GM19455 (cell line): Measurements from ENCODE around the gene PTPRQ.
"Not testable (repeated sequence)": the region's sequence is repeated elsewhere in the genome, so short reads cannot be mapped to it uniquely, and the experiment has no call there.

Experiments
- ATAC-seq: cut with Tn5 transposase; IDR thresholded peaks from one replicate; pipeline ENCODE4 v1.9.1; 2021; ENCODE audit not compliant: unreplicated experiment

PTPRQ gene

DNA sequence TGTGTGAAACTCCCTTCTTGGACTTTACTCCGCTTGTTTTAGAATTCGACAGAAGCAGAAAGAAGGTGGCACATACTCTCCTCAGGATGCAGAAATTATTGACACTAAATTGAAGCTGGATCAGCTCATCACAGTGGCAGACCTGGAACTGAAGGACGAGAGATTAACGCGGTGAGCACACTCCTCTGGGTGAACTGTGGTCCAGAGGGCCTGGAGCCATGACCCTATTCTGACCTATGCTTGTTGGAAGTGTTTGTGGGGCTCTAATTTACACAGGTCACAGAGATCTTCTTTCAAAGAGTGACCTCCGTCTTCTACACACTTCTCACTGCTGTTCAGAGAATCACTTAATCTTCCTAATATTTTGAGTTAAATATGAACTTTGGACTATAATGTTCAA is 190.9 kb downstream of the PTPRQ start:
- ATAC-seq: no peak

DNA sequence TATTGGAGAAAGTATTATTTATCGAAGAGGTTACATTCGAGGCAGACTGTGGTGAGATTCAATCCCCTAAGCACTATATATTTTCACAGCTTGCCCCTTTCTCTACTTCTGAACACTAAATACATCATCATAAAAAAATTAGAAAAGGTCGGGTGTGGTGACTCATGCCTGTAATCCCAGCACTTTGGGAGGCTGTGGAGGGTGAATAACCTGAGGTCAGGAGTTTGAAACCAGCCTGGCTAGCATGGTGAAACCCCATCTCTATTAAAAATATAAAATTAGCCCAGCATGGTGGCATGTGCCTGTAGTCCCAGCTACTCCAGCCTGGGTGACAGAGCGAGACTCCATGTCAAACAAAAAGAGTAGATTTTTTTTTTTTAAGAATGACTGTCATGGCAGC is 192.8 kb downstream of the PTPRQ start:
- ATAC-seq: no peak

DNA sequence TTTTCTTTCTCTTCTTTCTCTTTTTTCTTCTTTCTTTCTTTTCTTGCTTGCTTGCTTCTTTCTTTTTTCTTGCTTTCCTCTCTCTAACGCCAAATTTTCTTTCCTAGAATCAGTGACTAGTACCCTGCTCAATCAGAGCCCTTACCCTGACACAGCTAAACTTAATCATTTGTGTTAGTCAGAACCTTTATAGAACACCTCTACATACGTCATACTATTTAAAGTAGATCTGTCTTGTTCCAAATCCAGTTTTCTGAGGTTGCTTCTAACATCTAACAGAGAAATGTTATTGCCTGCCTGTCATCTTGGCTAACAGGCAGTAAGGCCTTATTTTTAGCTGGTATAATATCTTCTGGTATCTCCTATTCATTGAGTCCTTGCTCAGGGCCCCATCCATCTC is 197.9 kb downstream of the PTPRQ start:
- no peak for ATAC-seq

DNA sequence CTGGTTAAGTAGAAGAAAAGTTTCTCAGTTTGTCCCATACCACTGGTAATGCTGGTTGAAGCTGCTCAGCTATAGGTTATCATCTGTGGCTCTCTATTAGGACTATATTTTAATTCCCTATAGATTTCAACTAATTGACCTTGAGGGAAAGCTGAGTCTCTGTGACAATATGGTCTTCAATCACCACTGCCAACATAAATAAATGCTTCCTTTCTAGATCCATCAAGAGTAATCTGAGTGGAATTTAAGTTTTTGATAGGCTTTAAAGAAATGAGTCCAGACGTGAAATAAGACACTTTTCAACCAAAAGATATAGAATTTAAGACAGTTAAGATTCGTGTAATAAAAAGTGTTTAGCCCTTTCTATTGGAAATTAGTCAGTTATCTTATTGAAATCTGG is 199.9 kb downstream of the PTPRQ start:
- ATAC-seq: no peak

DNA sequence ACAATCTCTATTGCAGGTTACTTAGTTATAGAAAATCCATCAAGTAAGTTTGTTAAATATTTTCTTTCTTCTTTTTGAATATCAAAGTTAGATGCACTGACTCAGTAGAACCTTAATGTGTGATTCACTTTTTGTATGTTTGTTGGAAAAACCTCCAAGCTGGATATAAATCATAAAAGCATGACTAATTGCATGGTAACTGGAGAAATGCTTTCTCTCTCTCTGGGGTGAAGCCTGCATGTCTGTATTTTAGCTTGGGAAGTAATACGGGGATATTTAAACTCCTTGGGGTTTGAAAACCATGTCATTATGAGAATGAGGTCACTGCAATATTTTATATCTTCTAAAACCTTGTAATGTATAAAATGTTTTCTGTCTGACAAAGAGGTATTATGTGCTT is 204.8 kb downstream of the PTPRQ start:
- no peak for ATAC-seq

DNA sequence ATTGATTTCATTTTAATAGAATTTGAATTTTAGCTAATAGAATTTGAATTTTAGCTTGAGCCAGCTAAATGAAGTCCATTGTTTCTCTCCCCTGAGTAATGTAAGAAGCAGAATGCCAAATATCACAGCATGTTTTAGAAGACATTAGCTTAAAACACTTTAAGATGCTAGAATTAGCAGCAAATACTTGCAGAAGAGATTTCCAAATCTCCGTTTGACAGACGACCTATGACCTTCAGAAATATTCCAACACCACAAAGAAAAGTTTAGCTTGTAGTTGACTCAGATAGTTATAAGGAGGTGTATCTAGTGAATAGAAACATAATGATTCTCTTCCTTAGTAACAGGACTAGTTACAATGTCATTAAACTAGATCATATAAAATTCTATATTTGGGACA is 211.7 kb downstream of the PTPRQ start:
- no peak for ATAC-seq

DNA sequence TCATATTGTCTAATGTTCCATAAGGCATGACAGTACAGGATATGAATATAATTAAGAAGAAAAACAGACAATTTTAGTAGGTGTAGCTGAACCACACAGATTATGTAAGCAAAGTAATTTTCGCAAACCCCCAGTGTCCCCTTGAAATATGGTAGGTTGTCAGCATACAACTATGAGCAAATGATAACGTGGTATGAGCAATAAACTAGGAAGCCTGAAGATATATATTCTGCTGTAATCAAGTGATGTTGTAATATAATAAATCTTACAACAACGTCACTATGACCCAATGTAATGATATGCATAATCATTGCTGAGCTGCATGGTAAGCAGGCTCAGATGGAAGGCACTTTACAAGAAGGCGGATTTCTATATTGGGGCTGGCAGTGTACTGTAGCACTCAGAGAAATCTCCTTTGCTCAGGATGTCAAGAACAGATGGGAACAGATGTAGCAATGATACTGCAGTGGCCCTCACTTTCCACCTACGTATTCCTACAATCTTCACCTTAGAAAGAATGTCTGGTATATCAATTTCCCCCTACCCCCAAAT is 215.6 kb downstream of the PTPRQ start:
- no peak for ATAC-seq

DNA sequence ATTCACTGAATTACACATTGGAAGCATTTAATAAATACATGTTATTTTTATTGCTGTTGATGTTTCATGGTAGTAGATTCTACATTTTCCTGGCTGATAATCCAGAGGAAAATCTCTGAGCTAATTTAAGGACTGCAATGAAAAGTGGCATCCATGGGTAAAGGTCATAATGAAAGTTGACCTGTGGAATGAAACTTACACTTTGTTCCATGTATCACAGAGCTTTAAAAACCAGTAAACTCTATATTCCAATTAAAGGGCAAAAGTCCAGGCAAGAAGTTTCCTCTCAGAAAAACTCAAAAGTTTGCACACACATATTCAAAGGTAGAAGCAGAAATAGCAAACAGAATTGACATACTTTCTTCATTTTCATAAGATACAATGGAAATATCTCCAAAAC is 218.6 kb downstream of the PTPRQ start:
- no peak for ATAC-seq

DNA sequence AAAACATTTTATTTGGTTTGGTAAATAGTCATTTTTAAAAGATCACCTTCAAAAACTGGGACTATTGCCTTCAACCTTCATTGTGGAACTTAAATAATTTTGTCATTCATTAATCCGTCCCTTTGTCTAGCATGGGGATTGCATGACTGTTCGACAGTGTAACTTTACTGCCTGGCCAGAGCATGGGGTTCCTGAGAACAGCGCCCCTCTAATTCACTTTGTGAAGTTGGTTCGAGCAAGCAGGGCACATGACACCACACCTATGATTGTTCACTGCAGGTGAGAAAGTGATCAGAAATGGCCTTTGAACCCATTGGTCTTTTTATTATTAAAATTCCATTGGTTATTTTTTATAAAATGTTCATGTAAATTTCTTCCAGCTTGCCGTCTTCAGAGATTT is 226.2 kb downstream of the PTPRQ start:
- ATAC-seq: no peak

DNA sequence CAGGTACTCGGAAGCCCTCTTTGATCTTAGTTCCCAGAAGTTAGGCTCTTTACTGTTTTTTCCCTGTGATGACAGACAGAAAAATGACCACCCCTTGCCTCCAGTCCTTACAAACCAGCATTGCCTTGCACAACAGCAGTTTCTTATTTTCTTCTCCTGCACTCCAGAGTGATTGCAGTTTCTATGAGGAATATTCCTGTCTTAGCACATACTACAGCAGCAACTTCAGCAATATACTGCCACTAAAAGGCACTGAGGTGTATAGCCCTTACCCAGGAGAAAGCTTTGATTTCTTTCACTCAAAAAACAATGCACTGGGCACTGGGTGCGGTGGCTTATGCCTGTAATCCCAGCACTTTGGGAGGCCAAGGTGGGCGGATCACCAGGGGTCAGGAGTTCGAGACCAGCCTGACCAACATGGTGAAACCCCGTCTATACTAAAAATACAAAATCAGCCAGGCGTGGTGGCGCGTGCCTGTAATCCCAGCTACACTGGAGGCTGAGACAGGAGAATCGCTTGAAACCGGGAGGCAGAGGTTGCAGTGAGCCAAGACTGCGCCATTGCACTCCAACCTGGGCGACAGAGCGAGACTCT is 232.1 kb downstream of the PTPRQ start:
- ATAC-seq: not testable (repeated sequence)

DNA sequence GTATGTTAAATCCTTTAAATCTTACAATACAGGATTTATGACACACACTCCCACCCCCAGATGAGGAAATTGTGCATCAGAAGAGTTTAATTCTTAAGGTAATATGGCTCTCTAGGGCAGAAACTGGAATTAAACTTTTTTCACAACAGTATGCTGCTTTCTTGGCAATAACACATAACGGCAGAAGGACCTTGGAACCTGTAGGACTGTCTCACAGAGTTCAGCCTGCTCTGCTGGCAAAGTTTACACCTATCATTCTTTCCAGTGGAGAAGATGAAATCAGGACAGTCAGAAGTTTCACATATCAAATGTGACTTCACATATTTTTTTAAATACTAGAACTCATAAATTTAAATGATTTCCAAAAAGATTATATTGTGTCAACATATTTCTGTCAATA is 232.8 kb downstream of the PTPRQ start:
- no peak for ATAC-seq

DNA sequence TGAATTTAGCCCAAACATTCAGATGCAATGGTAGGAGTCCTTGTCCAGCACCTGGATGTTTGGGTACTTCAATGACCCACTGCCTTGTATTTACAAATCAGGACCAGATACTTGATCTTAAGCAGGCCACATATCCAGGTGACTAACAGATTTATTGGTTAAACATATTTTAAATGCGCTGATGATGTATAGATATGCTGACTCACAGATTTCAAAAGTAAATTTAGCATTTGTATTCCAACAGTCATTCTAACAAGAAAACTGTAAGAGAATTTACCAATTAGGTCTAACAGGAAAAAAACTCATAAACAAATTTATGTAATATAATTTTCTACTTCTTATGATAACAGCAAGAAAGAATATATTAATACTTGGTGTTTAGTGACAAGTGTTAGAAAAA is 234.0 kb downstream of the PTPRQ start:
- no peak for ATAC-seq

DNA sequence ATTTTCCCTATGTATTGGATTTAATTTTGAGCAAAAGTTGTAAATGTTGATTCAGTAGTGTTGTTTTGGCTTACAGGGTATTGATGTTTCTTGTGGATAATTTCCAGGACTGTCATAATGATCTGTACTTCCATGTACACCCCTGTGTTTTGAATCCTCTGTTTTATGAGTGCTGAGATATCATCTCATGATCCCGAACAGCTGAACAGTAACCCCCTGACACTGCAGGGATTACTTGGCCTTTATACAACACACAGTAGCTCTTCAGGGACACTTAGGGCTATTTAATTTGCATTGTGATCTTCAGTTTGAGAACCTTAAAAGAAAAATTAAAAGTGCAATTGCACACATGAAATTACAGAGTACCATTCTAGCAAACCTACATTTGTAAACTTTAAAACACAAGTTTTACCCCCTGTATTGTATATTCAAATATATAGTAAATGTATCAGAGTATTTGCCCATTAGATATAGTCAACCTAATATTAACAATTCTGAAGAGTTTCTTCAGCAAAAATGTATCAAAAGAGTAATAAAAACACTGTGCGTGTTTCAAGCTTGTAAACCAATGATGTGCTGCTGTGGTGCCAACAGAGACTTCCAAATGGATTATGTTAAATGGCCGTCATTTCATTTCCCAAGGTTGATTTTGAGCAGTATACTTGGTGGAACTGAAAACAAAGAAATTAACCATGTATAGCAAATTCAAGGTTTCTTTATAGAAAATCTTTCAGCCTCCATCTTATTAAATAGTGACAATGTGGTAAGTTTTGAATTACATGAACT is 235.5 kb downstream of the PTPRQ start:
- no peak for ATAC-seq

DNA sequence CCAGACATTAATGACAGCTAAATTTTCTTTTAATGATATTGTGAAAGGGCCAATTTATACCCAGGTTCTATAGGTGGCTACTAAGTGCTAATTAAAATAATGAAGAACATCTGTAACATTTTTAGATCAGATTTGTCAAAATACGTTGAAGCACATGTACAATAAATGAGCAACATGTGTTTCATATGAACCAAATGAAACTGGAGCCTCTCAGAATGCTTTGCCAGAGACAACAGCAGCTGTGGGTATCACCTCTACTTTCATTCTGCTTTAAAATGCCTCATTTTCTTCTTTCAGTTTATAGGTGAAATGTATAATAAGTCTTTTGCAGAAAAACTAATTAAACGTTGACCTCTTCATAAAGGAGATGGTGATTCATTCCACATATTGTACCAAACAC is 237.3 kb downstream of the PTPRQ start:
- peak; percentile 95 for ATAC-seq

DNA sequence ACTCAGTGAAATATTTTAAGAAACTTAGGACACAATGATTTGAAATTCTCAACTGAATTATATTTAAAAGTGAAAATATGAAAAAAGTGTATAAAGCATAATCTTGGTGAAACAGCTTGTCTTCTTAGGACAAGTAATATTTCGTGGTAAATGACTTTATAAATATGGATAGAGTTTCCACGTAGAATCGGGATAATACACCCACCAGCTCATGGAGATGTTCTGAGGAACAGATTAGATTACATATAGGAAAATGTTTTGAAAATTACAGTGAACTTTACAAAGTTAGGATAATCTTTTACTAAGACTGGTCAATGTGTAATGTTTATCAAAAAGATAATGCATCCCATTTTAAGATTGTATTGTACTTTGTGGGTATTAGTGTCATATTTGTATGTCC is 237.8 kb downstream of the PTPRQ start:
- no peak for ATAC-seq

DNA sequence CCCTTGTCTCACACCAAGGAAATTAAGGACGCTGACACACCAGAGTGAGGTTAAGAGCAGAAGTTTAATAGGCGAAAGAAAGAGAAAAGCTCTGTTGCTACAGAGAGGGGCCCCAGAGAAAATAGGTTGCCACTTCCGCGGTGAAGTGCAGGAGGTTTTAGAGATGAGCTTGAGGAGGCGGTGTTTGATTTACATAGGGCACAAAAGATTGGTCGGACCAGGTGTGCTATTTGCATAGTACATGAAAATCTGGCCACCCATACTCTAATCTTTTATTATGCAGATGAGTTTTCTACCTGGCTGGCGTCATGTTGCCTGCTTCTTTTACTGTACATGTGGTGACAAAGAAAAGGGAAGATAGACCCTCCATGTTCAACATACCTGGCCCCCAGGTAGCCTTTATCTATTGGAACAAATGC is 240.1 kb downstream of the PTPRQ start:
- ATAC-seq: no peak

DNA sequence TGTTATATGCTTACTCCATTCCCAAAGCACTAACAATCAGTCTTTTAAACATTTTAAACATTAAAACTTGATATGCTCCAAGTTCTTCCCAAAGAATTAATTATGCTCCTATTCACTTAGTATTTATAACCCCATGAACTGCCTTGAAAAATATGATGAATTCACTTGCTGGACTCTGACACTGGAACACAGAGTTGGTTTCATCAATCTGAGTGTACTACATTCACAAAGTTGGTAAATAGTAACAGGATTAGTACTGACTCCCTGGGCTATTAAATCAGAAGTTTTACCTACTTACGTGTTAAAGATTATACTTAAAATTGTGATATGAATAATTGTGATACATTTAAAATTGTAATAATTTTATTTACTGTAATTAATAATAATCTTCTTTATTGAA is 246.1 kb downstream of the PTPRQ start:
- no peak for ATAC-seq

DNA sequence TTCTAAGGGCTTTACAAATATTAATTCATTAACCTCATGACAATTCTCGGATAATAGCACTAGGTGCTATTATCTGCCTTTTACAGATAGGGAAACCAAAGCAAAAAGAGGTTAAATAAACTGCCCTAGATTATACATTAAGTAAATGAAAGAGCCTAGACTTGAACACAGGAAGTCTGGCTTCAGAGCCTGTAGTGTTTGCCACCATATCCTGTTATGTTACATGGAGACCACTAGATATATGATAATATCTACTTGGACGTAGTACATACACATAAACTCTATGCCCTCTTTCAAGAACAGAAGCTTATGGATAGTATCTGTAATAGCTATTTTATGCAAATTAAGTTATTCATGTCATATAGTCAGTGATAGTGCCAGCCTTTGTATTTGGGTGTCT is 246.5 kb downstream of the PTPRQ start:
- ATAC-seq: no peak

DNA sequence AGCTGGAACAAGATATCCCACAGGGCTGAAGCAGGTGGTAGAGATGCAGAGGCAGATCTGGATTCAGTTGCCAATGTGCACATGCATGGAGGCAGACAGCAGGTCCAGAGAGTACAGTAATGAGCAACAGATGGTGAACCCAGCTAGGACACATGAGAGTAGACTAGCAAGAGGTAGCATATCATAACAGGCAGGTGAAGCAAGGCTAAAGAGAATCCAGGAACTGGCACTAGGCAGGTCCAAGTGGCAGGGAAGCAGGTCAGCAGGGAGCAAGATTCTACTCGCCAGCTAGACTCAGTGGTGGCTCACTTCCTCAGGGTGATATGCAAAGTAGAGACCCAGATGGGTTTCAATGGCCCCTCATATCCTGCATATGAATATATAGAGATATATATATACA is 248.1 kb downstream of the PTPRQ start:
- no peak for ATAC-seq

DNA sequence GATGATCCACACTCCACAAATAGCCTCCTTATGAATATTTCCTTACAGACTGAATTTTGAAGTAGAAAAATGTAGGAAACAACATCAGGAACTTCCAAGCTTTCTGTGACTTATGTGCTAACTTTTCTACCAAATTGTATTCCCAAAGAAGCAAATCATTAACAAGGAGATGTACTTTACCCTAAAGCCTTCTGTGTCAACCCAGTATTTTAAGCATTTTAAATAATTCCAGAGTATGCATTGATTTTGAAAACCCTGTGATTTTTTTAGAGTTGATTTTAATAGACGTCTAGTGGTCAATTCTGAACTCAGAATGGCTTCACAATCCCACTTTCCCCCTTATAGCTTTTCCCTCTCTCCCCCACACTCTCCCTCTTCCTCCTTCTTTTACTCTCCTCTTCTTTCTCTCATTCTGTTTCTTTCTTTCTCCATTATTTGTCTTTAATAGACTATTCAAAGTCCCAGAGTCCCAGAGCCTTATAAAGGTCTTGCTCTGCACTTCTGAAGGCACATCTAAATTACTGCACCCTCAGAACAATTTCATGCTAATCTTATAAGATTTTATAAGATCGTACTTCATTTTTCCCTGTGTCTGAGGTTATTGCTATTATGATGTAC is 253.3 kb downstream of the PTPRQ start:
- no peak for ATAC-seq

DNA sequence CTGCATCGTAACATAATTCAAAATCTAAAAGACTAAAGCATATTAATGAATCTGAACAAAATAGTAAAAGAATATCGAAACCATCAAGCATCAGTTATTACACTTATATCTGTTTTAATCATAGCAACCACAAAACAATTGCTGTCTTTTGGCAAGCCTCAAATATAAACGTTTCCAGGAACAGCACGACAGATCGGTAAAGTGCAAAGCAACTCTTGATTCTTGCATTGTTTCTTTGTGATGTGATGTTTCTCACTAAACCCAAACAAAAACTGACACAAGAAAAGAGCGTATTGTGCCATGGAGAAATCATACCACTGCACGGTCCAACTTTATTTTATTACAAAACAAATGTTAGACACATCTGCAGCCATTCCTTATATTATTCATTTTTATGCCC is 254.2 kb downstream of the PTPRQ start:
- ATAC-seq: no peak

DNA sequence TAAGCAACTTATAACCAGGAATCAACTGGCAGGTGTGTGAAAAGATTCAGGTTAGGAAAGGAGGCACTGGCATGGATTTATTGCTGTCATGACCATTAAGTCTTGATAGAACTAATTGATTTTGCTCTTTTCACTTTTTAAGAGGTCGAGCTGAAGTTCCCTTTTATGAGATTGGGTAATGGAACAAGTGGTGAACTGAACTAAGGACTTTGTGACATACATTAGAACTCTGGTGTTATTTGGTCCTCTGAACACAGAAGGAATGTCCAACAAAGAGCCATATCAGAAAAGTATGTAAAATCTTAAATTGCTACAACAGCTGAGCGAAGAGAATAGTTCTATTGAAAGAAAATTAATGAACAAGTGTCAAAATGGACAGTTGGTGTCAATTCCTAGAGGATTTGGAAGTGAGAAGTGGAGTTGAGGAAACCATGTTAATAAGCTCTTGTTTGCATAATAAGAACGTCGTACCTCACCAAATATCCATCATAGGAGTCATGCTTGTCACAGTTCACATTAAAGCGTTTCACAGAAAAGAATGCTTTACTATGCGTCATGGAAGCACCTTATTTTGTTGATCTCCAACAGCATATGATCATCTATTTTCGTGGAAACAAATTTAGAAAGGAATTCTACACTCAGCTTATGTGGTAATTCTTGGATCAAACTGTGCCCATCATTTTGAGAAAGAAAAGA is 255.0 kb downstream of the PTPRQ start:
- no peak for ATAC-seq
